DOHH2 (cell line): Measurements from ENCODE around the gene MYH8.

ENCODE experiments used
- CTCF ChIP-seq: fragments of 200-600 bp; sonication (generic); IDR thresholded peaks from one replicate; pipeline ENCODE4 v1.5.1; 2014; ENCODE audit warnings: antibody characterized with exemption, mild to moderate bottlenecking, low read depth, low read length; ENCODE audit not compliant: poor library complexity, severe bottlenecking
- EZH2phosphoT487 ChIP-seq: fragments of 200-600 bp; sonication (generic); IDR thresholded peaks from 2 replicates; pipeline ENCODE4 v1.6.1; 2017; ENCODE audit warnings: borderline replicate concordance, mild to moderate bottlenecking, antibody characterized with exemption, low read length, moderate library complexity, mixed read lengths

DNA sequence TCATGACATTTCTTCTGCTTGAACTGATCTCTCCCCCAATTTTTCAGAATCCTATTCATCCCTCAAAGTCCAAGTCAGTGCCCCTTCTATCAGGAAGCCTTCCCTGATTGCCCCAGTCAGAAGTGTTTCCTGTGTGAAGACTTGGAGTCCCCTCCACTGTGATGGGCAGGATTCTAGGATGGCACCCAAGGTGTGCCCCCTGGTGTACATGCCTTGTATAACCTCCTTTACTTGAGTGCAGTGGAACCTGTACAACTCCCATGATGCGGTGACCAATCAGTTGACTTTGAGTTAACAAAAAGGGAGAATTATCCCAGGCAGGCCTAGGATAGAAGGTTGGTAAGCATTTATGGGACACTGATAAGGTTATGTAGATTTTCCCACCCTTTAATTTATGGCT is 72.3 kb downstream of the MYH8 start:
- TF ChIP-seq CTCF: no peak
- no peak for TF ChIP-seq EZH2phosphoT487
